WTC11 (cell line): Measurements from ENCODE around the gene FETUB. TPM values are rescaled to one million over a fixed set of nuclear protein-coding genes. Genes with fewer than 3 reads are reported as not detected.
"Not testable (repeated sequence)": the region's sequence is repeated elsewhere in the genome, so short reads cannot be mapped to it uniquely, and the experiment has no call there.

ENCODE experiments used
- ATAC-seq: fragments of 200-7000 bp; cut with Tn5 transposase; 2 replicates; pipeline ENCODE4 v1.10.0; 2021; ENCODE audit warnings: mild to moderate bottlenecking, moderate library complexity
- CTCF ChIA-PET: fragments of 300-600 bp; sonication (Branson Sonifier 250); formaldehyde crosslinking; loops from one replicate; lab custom pipeline; 2021; ENCODE audit warnings: antibody characterized with exemption; lab: Charles Lee
- POLR2A ChIA-PET: fragments of 350-600 bp; sonication (Branson Sonifier 250); formaldehyde crosslinking; loops from one replicate; lab custom pipeline; 2021; ENCODE audit warnings: antibody characterized with exemption; lab: Charles Lee
- DNase-seq: peaks from one replicate; pipeline ENCODE4 v3.0.0; 2021; ENCODE audit warnings: low spot score
- H3K27ac Mint-ChIP-seq: 2 replicates; pipeline ENCODE4 v1.8.0; 2021; ENCODE audit warnings: mixed read lengths
- H3K27me3 Mint-ChIP-seq: 2 replicates; pipeline ENCODE4 v1.8.0; 2021; ENCODE audit warnings: low read depth, mild to moderate bottlenecking, moderate library complexity, mixed read lengths
- H3K36me3 Mint-ChIP-seq: 2 replicates; pipeline ENCODE4 v1.8.0; 2021; ENCODE audit warnings: mixed read lengths
- H3K4me1 Mint-ChIP-seq: 2 replicates; pipeline ENCODE4 v1.8.0; 2022; ENCODE audit warnings: mixed read lengths
- H3K4me3 Mint-ChIP-seq: 2 replicates; pipeline ENCODE4 v1.8.0; 2021; ENCODE audit warnings: mild to moderate bottlenecking, moderate library complexity, mixed read lengths
- H3K9me3 Mint-ChIP-seq: 2 replicates; pipeline ENCODE4 v1.8.0; 2021; ENCODE audit warnings: mixed read lengths
- ETV6 ChIP-seq: sonication (generic); formaldehyde crosslinking; IDR thresholded peaks from 2 replicates; pipeline ENCODE4 v1.8.1; 2022; ENCODE audit warnings: mild to moderate bottlenecking, missing genetic modification reagents
- GABPB1 ChIP-seq: sonication (generic); formaldehyde crosslinking; IDR thresholded peaks from 2 replicates; pipeline ENCODE4 v1.8.1; 2023; ENCODE audit warnings: mild to moderate bottlenecking, missing genetic modification reagents
- GRHL2 ChIP-seq: fragments of 250-450 bp; sonication (Bioruptor Pico); IDR thresholded peaks from 2 replicates; pipeline ENCODE4 v1.8.0; 2022; ENCODE audit warnings: mild to moderate bottlenecking, moderate library complexity; ENCODE audit not compliant: insufficient replicate concordance, severe bottlenecking
- MYBL2 ChIP-seq: sonication (generic); formaldehyde crosslinking; IDR thresholded peaks from 2 replicates; pipeline ENCODE4 v1.8.1; 2023; ENCODE audit warnings: mild to moderate bottlenecking, moderate library complexity, missing genetic modification reagents
- NFATC4 ChIP-seq: fragments of 250-450 bp; sonication (Bioruptor Pico); IDR thresholded peaks from 2 replicates; pipeline ENCODE4 v1.9.0; 2021; ENCODE audit warnings: mild to moderate bottlenecking
- NFYB ChIP-seq: sonication (generic); formaldehyde crosslinking; conservative IDR thresholded peaks from 2 replicates; pipeline ENCODE4 v1.8.0; 2022; ENCODE audit warnings: low read depth, missing genetic modification reagents
- NR2C2 ChIP-seq: sonication (generic); formaldehyde crosslinking; IDR thresholded peaks from 2 replicates; pipeline ENCODE4 v1.8.0; 2022; ENCODE audit warnings: mild to moderate bottlenecking, missing genetic modification reagents
- SMAD3 ChIP-seq: sonication (generic); formaldehyde crosslinking; IDR thresholded peaks from 2 replicates; pipeline ENCODE4 v1.8.0; 2022; ENCODE audit warnings: missing genetic modification reagents, mild to moderate bottlenecking, borderline replicate concordance
- SP1 ChIP-seq: sonication (generic); formaldehyde crosslinking; conservative IDR thresholded peaks from 2 replicates; pipeline ENCODE4 v1.8.1; 2022; ENCODE audit warnings: missing genetic modification reagents
- TP53 ChIP-seq: sonication (generic); formaldehyde crosslinking; IDR thresholded peaks from 2 replicates; pipeline ENCODE4 v1.8.1; 2023; ENCODE audit warnings: mild to moderate bottlenecking, missing genetic modification reagents
- ZNF423 ChIP-seq: fragments of 250-450 bp; sonication (Bioruptor Pico); IDR thresholded peaks from 2 replicates; pipeline ENCODE4 v2.1.2; 2022; ENCODE audit warnings: mild to moderate bottlenecking, moderate library complexity
- total RNA-seq: library from RNA; stranded (reverse); gene quantifications from 3 replicates; pipeline ENCODE4 v1.2.3, GENCODE V29; 2021
- TF ChIP-seq, protein P1 (sequence below): sonication (generic); formaldehyde crosslinking; IDR thresholded peaks from 2 replicates; pipeline ENCODE4 v1.8.1; 2023; ENCODE audit warnings: mild to moderate bottlenecking, missing genetic modification reagents
- TF ChIP-seq, protein P2 (sequence below): sonication (generic); formaldehyde crosslinking; IDR thresholded peaks from 2 replicates; pipeline ENCODE4 v1.8.0; 2023; ENCODE audit warnings: mild to moderate bottlenecking, missing genetic modification reagents

The FETUB gene
- total RNA-seq, 1 experiment from 2014 or later, result not detected

DNA sequence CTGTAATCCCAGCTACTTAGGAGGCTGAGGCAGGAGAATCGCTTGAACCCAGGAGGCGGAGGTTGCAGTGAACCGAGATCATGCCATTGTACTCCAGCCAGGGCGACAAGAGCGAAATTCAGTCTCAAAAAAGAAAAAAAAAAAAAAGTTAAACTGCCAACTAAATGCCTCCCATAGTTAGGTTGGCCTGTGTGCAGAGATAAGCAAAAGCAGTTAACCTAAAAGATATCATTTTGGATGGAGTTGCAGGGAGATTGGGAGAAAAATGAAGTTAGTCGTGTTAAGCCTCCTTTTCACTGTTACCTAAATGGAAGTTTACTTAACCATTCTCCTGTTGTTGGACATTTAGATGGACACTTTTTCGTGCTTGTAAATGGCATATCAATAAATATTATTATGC, 11.4 kb upstream of the FETUB start (continued):
- TF ChIP-seq SP1 (CRISPR knock-in tag) (no peak), NFYB (CRISPR knock-in tag) (no peak)

DNA sequence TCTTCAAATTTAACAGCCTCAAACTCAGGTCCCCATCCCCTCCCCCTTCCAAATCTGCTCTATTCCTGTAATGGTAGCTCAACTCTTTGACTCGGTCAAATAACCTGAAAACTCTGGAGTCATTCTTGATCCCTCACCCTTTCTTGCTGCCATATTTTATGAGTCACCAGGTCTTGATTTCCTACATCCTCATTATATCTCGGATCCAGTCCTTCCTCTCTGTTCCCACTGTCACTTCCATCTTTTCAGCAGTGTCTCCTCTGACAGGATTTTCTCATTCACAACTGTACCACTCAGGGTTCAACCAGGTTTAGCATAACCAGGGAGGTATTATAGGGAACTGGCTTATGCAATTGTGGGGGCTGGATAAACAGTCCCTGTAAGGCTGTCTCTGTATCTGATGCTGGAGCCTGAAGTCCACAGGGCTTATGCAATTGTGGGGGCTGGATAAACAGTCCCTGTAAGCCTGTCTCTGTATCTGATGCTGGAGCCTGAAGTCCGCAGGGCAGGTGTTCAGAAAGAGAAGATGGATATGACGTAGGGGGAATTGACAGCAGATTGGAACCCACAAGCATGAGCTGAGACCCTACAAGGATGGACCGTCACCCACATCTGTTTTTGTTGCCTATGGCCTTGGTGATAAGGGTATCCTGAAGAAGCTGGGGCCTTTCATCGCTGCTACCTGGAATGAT, 9.1 kb upstream of the FETUB start:
- H3K36me3 Mint-ChIP-seq, result no peaks in the 10 kb centered on the region
- ATAC-seq, result no peak
- H3K9me3 Mint-ChIP-seq, result peaks cover 3% of the 10 kb centered on the region; the same call in 1 of the 2 replicates

DNA sequence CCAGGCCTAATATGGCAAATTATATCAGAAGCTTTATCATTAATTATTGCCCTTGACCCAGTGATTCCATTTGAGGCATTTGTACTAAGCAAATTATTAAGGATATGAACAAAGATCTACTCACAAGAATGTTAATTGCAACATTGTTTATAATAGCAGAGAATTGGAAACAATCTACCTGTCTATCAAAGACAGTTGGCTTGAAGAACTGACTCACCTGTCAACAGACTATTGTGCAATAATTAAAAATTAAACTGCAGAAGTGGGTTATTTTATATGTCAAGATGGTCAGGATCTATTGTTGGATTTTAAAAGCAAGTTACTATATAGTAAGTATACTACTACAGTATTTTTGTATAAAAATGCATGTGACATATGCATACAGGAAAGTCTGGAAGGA, 6.7 kb upstream of the FETUB start:
- H3K27ac Mint-ChIP-seq, result no peak overlapping the region
- no peak for DNase-seq
- TF ChIP-seq TP53 (CRISPR knock-in tag), result no peak
- TF ChIP-seq, protein P1, sequence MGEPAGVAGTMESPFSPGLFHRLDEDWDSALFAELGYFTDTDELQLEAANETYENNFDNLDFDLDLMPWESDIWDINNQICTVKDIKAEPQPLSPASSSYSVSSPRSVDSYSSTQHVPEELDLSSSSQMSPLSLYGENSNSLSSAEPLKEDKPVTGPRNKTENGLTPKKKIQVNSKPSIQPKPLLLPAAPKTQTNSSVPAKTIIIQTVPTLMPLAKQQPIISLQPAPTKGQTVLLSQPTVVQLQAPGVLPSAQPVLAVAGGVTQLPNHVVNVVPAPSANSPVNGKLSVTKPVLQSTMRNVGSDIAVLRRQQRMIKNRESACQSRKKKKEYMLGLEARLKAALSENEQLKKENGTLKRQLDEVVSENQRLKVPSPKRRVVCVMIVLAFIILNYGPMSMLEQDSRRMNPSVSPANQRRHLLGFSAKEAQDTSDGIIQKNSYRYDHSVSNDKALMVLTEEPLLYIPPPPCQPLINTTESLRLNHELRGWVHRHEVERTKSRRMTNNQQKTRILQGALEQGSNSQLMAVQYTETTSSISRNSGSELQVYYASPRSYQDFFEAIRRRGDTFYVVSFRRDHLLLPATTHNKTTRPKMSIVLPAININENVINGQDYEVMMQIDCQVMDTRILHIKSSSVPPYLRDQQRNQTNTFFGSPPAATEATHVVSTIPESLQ (CRISPR knock-in tag), result no peak
- no peak for TF ChIP-seq NR2C2
- no peak for TF ChIP-seq MYBL2 (CRISPR knock-in tag)
- TF ChIP-seq ZNF423 (CRISPR knock-in tag), result no peak
- TF ChIP-seq GRHL2 (CRISPR knock-in tag), result no peak
- TF ChIP-seq, protein P2, sequence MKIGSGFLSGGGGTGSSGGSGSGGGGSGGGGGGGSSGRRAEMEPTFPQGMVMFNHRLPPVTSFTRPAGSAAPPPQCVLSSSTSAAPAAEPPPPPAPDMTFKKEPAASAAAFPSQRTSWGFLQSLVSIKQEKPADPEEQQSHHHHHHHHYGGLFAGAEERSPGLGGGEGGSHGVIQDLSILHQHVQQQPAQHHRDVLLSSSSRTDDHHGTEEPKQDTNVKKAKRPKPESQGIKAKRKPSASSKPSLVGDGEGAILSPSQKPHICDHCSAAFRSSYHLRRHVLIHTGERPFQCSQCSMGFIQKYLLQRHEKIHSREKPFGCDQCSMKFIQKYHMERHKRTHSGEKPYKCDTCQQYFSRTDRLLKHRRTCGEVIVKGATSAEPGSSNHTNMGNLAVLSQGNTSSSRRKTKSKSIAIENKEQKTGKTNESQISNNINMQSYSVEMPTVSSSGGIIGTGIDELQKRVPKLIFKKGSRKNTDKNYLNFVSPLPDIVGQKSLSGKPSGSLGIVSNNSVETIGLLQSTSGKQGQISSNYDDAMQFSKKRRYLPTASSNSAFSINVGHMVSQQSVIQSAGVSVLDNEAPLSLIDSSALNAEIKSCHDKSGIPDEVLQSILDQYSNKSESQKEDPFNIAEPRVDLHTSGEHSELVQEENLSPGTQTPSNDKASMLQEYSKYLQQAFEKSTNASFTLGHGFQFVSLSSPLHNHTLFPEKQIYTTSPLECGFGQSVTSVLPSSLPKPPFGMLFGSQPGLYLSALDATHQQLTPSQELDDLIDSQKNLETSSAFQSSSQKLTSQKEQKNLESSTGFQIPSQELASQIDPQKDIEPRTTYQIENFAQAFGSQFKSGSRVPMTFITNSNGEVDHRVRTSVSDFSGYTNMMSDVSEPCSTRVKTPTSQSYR, result no peak
- H3K4me3 Mint-ChIP-seq, result no peak overlapping the region
- POLR2A ChIA-PET, result no interaction called here
- no peak for ATAC-seq
- peaks cover 2% of the 10 kb centered on the region; the same call in 1 of the 2 replicates for H3K27me3 Mint-ChIP-seq
- no peaks in the 10 kb centered on the region for H3K36me3 Mint-ChIP-seq
- no peaks in the 10 kb centered on the region for H3K9me3 Mint-ChIP-seq
- CTCF ChIA-PET, result no interaction called here
- H3K4me1 Mint-ChIP-seq, result peaks cover 7% of the 10 kb centered on the region; the same call in 1 of the 2 replicates

More for the DNA sequence above, 9.1 kb upstream of the FETUB start:
- peak; percentile 96 for TF ChIP-seq GABPB1 (CRISPR knock-in tag)
- no peak for TF ChIP-seq NFATC4
- Mint-ChIP-seq H3K4me1 (peaks cover 7% of the 10 kb centered on the region; the same call in 1 of the 2 replicates), H3K4me3 (no peak overlapping the region), H3K27me3 (peaks cover 2% of the 10 kb centered on the region; the same call in 1 of the 2 replicates), H3K27ac (no peak overlapping the region)
- CTCF ChIA-PET, result interaction anchor here (1.8 to 3.0 kb wide), 2 partner anchors 14 to 17 kb away, joined by 10 to 18 read pairs; no protein-coding TSS in a partner anchor
- POLR2A ChIA-PET, result no interaction called here
- DNase-seq, result no peak

DNA sequence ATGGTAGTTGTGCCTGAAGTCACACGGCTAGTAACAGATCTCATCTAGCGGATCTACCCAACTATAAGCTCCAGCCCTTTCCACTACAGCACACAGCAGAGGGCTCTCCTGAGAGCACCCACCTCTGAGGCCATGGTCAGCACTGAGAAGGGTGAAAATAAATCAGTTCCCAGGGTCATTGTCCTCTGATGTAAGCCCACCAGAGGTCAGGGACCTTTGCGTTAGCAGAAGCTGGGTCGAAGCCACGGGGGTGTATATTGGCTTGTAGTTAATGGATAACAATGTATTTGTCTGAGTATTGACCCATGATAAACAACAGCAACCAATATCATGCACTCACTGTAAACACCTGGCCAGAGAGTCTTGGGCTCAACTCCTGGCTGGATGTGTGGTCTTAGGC, 6.0 kb upstream of the FETUB start:
- TF ChIP-seq GABPB1 (CRISPR knock-in tag), result peak; percentile 95
- TF ChIP-seq, all 79 proteins: peak for 1; not testable (repeated sequence) for 78

DNA sequence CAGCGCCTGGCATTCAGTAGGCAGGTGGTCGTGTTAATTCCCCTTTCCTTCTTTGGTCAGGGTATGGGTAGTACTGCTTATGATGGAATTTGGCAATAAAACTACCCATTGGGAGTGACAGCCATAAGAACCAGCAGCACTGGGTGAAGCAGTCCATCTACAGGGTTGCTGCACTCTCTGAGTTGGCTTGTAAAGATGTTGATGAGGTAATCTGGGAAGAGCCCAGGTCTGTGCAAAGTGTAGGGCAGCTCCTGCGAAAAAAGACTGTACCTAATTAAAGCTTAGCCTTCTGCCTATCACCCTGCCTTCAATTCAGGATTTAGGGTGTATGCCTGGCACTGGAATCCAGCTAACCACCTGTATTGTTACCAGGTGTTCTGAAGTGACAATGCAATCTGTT, 4.7 kb upstream of the FETUB start:
- ChIA-PET POLR2A (interaction anchor here (0.6 kb wide), 1 partner anchor 18 kb away, joined by 3 read pairs; no protein-coding TSS in a partner anchor), CTCF (interaction anchor here (1.1 kb wide), 1 partner anchor 17 kb away, joined by 3 read pairs; no protein-coding TSS in a partner anchor)
- H3K4me1 Mint-ChIP-seq, result peaks cover 8% of the 10 kb centered on the region
- peaks cover 5% of the 10 kb centered on the region for H3K9me3 Mint-ChIP-seq
- DNase-seq (no peak), ATAC-seq (no peak)
- H3K27ac Mint-ChIP-seq, result no peak overlapping the region
- no peaks in the 10 kb centered on the region for H3K36me3 Mint-ChIP-seq
- no peak overlapping the region for H3K4me3 Mint-ChIP-seq
- no peaks in the 10 kb centered on the region; the same call in 1 of the 2 replicates for H3K27me3 Mint-ChIP-seq
- TF ChIP-seq SMAD3 (CRISPR knock-in tag) (no peak), ETV6 (CRISPR knock-in tag) (no peak), GRHL2 (CRISPR knock-in tag) (no peak)

More for the DNA sequence above, 6.0 kb upstream of the FETUB start:
- H3K4me3 Mint-ChIP-seq, H3K27ac Mint-ChIP-seq, POLR2A ChIA-PET, H3K36me3 Mint-ChIP-seq, ATAC-seq, H3K27me3 Mint-ChIP-seq, DNase-seq, H3K4me1 Mint-ChIP-seq, H3K9me3 Mint-ChIP-seq: not testable (repeated sequence)
- CTCF ChIA-PET, result interaction anchor here (0.7 kb wide), 1 partner anchor 19 kb away, joined by 6 read pairs; no protein-coding TSS in a partner anchor
